ENCODE data around the gene IGF1R. TPM values are rescaled to one million over a fixed set of nuclear protein-coding genes. Genes with fewer than 3 reads are reported as not detected.
A peak's percentile ranks its signal among the peaks of the same experiment; 100 is the strongest.

The IGF1R gene
- total RNA-seq, 6 donors from 2014 or later, result 31.0 to 142 (median 63.8) TPM

- 93 to 94% methylated on average over 2 of the region's 2 CpGs for WGBS, 2 donors
- no peak overlapping the region for H3K4me3 ChIP-seq
- ATAC-seq (ENCODE audit: low FRiP score in 2 of 2), result no peak
- no peaks in the 10 kb centered on the region for H3K9me3 ChIP-seq
- H3K4me1 ChIP-seq, result peaks cover 8 to 30% (median 21%) of the 10 kb centered on the region in 4 donors
- H3K27ac ChIP-seq, result no peak overlapping the region
- TF ChIP-seq, protein P1, sequence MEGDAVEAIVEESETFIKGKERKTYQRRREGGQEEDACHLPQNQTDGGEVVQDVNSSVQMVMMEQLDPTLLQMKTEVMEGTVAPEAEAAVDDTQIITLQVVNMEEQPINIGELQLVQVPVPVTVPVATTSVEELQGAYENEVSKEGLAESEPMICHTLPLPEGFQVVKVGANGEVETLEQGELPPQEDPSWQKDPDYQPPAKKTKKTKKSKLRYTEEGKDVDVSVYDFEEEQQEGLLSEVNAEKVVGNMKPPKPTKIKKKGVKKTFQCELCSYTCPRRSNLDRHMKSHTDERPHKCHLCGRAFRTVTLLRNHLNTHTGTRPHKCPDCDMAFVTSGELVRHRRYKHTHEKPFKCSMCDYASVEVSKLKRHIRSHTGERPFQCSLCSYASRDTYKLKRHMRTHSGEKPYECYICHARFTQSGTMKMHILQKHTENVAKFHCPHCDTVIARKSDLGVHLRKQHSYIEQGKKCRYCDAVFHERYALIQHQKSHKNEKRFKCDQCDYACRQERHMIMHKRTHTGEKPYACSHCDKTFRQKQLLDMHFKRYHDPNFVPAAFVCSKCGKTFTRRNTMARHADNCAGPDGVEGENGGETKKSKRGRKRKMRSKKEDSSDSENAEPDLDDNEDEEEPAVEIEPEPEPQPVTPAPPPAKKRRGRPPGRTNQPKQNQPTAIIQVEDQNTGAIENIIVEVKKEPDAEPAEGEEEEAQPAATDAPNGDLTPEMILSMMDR (IDR thresholded peaks at IDR 0.05), result no peak
- TF ChIP-seq EP300 (IDR thresholded peaks at IDR 0.05) (no peak), POLR2A (IDR thresholded peaks at IDR 0.05) (no peak), POLR2AphosphoS5 (IDR thresholded peaks at IDR 0.05) (no peak)
- H3K27me3 ChIP-seq, result no peaks in the 10 kb centered on the region
- no peaks in the 10 kb centered on the region for H3K36me3 ChIP-seq
- DNase-seq, result no peak
These were observed 116.0 kb downstream of the IGF1R start for GRCh38 chr15:98764291-98764690.

DNA sequence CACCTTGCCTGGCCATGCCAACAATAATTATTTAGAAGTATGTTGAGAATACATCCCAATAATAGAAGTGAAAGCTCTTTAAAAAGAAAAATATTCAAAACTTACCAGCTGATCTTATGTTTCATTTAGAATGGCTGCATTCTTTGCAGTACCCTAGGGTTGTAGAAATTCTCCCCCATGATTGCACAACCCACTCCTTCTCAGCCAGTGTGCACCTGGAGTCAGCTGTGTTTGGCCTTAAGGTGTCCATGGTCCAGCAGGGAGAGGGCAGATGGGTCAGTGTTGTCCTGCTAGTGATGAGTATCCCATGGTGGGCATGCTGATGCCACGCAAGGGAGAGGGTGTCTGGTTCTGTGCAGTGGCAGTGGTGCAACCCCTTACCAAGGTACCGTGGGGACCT is 117.3 kb downstream of the IGF1R start:
- 78 to 83% methylated on average over 2 of the region's 2 CpGs for WGBS, 2 donors
- ATAC-seq (ENCODE audit: low FRiP score in 2 of 2) (peak in 1 of 2 donors; percentile 35), DNase-seq (no peak)
- H3K4me3 ChIP-seq, result no peak overlapping the region
- no peak overlapping the region for H3K27ac ChIP-seq
- no peaks in the 10 kb centered on the region for H3K9me3 ChIP-seq
- no peak for TF ChIP-seq POLR2AphosphoS5 (IDR thresholded peaks at IDR 0.05)
- TF ChIP-seq POLR2A (IDR thresholded peaks at IDR 0.05), result no peak
- no peak for TF ChIP-seq EP300 (IDR thresholded peaks at IDR 0.05)
- TF ChIP-seq, protein P1 (IDR thresholded peaks at IDR 0.05), result no peak
- H3K36me3 ChIP-seq, result no peaks in the 10 kb centered on the region
- peaks cover 7 to 19% (median 15%) of the 10 kb centered on the region in 4 donors for H3K4me1 ChIP-seq
- no peaks in the 10 kb centered on the region for H3K27me3 ChIP-seq

- H3K4me1 ChIP-seq, result peaks cover 2 to 23% (median 11%) of the 10 kb centered on the region in 4 donors
- no peak overlapping the region for H3K4me3 ChIP-seq
- H3K36me3 ChIP-seq, result no peaks in the 10 kb centered on the region
- H3K27me3 ChIP-seq, result no peaks in the 10 kb centered on the region
- no peak for ATAC-seq (ENCODE audit: low FRiP score in 2 of 2)
- 94 to 95% methylated on average over 3 to 4 of the region's 4 CpGs for WGBS, 2 donors
- no peak for DNase-seq
- no peak for TF ChIP-seq POLR2A (IDR thresholded peaks at IDR 0.05)
- TF ChIP-seq, protein P1 (IDR thresholded peaks at IDR 0.05), result no peak
- no peak for TF ChIP-seq EP300 (IDR thresholded peaks at IDR 0.05)
- no peak for TF ChIP-seq POLR2AphosphoS5 (IDR thresholded peaks at IDR 0.05)
- no peak overlapping the region for H3K27ac ChIP-seq
- no peaks in the 10 kb centered on the region for H3K9me3 ChIP-seq
These were observed 119.4 kb downstream of the IGF1R start for GRCh38 chr15:98767692-98768091.

GRCh38 chr15:98769867-98770266 is 121.5 kb downstream of the IGF1R start:
- 84 to 85% methylated on average over 6 of the region's 6 CpGs for WGBS, 2 donors
- Histone ChIP-seq H3K4me1 (peaks cover 0 to 18% (median 3%) of the 10 kb centered on the region in 4 donors), H3K27me3 (no peaks in the 10 kb centered on the region), H3K36me3 (no peaks in the 10 kb centered on the region), H3K9me3 (no peaks in the 10 kb centered on the region), H3K4me3 (no peak overlapping the region), H3K27ac (no peak overlapping the region)
- DNase-seq, result no peak
- TF ChIP-seq, protein P1 (IDR thresholded peaks at IDR 0.05), result no peak
- TF ChIP-seq EP300 (IDR thresholded peaks at IDR 0.05) (no peak), POLR2AphosphoS5 (IDR thresholded peaks at IDR 0.05) (no peak), POLR2A (IDR thresholded peaks at IDR 0.05) (no peak)
- no peak for ATAC-seq (ENCODE audit: low FRiP score in 2 of 2)

DNA sequence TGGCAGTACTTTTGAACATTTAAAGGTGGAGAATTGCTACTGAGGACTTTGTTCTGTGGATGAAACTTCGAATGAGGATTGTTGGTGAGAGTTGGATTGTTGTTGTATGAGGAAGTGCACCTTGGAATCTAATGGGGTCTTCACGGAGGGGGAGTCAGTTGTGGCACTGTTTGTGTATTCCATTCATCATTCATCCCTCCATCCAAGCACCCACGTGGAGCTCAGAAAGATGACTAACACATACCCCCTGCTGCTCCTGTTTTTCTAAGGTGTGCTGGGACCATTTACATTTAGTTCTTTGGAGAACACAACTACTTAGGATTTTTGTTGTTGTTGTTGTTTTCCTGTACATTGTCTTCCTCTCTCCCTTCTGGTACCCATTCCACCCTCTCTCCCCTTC is 122.6 kb downstream of the IGF1R start:
- no peak overlapping the region for H3K4me3 ChIP-seq

More for the DNA sequence above, 122.6 kb downstream of the IGF1R start:
- no peak for ATAC-seq (ENCODE audit: low FRiP score in 2 of 2)
- H3K9me3 ChIP-seq, result no peaks in the 10 kb centered on the region
- DNase-seq, result no peak
- H3K36me3 ChIP-seq, result no peaks in the 10 kb centered on the region
- no peak overlapping the region for H3K27ac ChIP-seq
- 77 to 81% methylated on average over 3 of the region's 3 CpGs for WGBS, 2 donors
- no peaks in the 10 kb centered on the region for H3K27me3 ChIP-seq
- H3K4me1 ChIP-seq, result peaks cover 4 to 21% (median 6%) of the 10 kb centered on the region in 4 donors
- no peak for TF ChIP-seq EP300 (IDR thresholded peaks at IDR 0.05)
- TF ChIP-seq POLR2AphosphoS5 (IDR thresholded peaks at IDR 0.05), result no peak
- TF ChIP-seq, protein P1 (IDR thresholded peaks at IDR 0.05), result no peak
- TF ChIP-seq POLR2A (IDR thresholded peaks at IDR 0.05), result no peak
